ENCODE results near the gene APELA. TPM values are rescaled to one million over a fixed set of nuclear protein-coding genes. Genes with fewer than 3 reads are reported as not detected.
A peak's percentile ranks its signal among the peaks of the same experiment; 100 is the strongest.
"Not testable (repeated sequence)": the region's sequence is repeated elsewhere in the genome, so short reads cannot be mapped to it uniquely, and the experiment has no call there.

The APELA gene
- total RNA-seq, 4 donors from 2014 or later, result 0.22 to 0.51 TPM; not detected in 2

DNA sequence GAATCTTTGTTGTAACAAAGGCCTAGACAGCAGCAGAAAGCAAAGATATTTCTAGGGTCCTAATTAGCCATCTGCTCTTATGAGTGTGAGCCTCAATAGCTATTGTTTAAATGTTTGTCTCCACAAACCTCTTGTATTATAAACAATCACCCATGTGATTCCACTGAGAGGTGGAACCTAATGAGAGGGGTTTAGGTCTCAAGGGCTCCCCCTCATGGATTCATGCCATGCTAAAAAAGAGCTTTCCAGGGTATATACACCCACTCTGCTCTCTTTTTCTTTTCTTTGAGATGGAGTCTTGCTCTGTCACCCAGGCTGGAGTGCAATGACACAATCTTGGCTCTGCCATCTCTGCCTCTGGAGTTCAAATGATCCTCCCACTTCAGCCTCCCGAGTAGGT lies 58.4 kb downstream of the APELA start:
- DNase-seq (ENCODE audit: low spot score in 2 of 2), result no peak
- intact Hi-C loops (cut with DNase I; ENCODE audit: low total_unique reads), result no loop called here

DNA sequence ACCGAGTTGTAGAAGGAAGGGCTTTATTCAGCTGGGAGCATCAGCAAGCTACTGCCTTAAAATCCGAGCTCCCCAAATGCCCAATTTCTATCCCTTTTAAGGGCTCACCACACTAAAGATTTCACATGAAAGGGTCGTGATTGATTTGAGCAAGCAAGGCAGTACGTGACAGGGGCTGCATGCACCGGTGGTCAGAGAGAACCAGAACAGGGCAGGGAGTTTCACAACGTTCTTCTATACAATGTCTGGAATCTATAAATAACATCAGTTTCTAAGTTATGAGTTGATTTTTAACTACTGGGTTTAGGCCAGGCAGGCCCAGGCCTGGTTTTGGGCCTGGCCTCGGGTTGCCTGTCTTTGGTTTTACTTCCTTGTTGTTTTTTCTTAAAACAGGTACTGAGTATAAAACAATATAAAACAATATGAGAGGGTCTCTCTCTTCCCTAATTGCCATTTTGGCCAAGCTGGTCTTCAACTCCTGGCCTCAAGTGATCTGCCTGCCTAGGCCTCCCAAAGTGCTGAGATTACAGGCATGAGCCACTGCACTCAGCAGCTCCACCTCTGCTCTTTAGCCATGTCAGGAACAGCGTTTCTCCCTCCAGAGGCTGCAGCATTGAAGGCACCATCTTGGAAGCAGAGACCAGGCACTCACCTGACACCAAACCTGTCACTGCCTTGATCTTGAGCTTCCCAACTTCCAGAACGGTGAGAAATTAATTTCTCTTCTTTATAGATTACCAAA lies 59.1 kb downstream of the APELA start:
- 79 to 80% methylated on average over 9 of the region's 9 CpGs for WGBS, 2 donors
- H3K4me3 ChIP-seq (ENCODE audit: low read depth, poor library complexity, severe bottlenecking); intact Hi-C loops (cut with DNase I; ENCODE audit: low total_unique reads); DNase-seq (ENCODE audit: low spot score in 2 of 2): not testable (repeated sequence)

More for the DNA sequence above, 58.4 kb downstream of the APELA start:
- no peak for TF ChIP-seq POLR2A (IDR thresholded peaks at IDR 0.05)
- TF ChIP-seq, protein P1, sequence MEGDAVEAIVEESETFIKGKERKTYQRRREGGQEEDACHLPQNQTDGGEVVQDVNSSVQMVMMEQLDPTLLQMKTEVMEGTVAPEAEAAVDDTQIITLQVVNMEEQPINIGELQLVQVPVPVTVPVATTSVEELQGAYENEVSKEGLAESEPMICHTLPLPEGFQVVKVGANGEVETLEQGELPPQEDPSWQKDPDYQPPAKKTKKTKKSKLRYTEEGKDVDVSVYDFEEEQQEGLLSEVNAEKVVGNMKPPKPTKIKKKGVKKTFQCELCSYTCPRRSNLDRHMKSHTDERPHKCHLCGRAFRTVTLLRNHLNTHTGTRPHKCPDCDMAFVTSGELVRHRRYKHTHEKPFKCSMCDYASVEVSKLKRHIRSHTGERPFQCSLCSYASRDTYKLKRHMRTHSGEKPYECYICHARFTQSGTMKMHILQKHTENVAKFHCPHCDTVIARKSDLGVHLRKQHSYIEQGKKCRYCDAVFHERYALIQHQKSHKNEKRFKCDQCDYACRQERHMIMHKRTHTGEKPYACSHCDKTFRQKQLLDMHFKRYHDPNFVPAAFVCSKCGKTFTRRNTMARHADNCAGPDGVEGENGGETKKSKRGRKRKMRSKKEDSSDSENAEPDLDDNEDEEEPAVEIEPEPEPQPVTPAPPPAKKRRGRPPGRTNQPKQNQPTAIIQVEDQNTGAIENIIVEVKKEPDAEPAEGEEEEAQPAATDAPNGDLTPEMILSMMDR (IDR thresholded peaks at IDR 0.05), result no peak
- WGBS, 2 donors, result 63 to 67% methylated on average over 1 of the region's 1 CpG
- no peak overlapping the region for H3K4me3 ChIP-seq (ENCODE audit: low read depth, poor library complexity, severe bottlenecking)

DNA sequence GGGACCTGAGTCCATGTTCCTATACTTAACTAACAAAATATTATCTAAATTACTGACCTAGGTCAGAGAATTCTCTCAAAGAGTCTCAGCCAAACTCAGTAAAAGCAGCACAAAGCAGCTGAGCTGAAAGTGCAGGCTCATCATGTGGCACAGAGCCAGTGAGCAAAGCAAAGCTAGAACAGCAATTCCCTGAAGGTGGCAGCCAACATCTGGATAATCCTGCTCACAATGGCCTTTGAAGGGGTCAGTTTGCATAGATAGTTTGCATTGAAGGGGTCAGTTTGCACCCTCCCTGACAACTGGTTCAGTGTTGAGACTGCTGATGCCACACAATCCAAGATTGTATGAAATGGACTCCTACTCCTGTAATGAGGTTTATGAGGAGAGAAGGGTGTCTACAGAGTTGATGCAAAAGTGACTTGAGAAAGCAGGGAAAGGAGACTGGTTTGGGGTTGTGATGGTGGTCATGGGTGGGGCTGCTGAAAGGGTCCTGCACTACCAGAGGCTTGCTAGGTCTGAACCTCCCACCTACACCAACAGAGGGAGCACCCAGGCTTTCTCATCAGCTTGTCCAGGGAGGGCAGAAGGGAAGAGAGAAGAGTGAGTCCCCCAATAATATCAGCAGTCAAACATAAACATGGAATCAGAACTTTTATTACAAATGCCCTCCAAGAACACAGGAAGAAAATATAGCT lies 60.7 kb downstream of the APELA start:
- no peak for TF ChIP-seq POLR2A (IDR thresholded peaks at IDR 0.05)
- TF ChIP-seq, protein P1 (IDR thresholded peaks at IDR 0.05), result no peak
- DNase-seq (ENCODE audit: low spot score in 2 of 2), result peak in 1 of 2 donors; percentile 25
- no peak overlapping the region for H3K4me3 ChIP-seq (ENCODE audit: low read depth, poor library complexity, severe bottlenecking)
- intact Hi-C loops (cut with DNase I; ENCODE audit: low total_unique reads), result no loop called here

DNA sequence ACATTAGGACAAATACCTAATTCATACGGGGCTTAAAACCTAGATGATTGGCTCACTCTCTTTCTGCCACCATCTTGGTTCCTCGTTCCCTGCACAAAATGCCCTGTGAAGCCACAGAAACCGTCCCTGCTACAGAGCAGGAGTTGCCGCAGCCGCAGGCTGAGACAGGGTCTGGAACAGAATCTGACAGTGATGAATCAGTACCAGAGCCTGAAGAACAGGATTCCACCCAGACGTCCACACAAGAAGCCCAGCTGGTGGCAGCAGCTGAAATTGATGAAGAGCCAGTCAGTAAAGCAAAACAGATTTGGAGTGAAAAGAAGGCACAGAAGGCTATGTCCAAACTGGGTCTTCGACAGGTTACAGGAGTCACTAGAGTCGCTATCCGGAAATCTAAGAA lies 66.2 kb downstream of the APELA start:
- 25 to 50% methylated on average over 9 of the region's 9 CpGs for WGBS, 2 donors
- no peak overlapping the region for H3K4me3 ChIP-seq (ENCODE audit: low read depth, poor library complexity, severe bottlenecking)
- intact Hi-C loops (cut with DNase I; ENCODE audit: low total_unique reads), result no loop called here
- TF ChIP-seq, protein P1 (IDR thresholded peaks at IDR 0.05), result no peak
- TF ChIP-seq POLR2A (IDR thresholded peaks at IDR 0.05), result no peak
- no peak for DNase-seq (ENCODE audit: low spot score in 2 of 2)

DNA sequence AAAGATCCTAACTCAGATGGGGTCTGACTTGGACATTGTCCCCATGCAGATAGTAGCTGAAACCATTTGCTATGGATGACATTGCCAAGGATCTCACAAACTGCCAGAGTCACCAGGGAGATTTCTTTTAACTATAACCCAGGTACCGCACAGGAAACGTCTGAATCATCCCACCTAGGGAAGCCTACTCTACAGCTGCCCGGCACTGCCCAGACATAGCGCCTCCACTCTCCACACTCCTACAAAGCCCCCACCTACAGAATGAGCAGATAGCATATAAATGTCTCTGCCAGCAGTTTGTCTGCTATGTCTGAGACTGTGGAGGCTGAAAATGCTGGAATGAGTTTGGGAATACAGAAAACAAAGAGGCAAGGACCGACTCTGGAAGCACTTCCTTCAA lies 68.2 kb downstream of the APELA start:
- WGBS, 2 donors, result 68 to 72% methylated on average over 5 of the region's 5 CpGs
- H3K4me3 ChIP-seq (ENCODE audit: low read depth, poor library complexity, severe bottlenecking), result no peak overlapping the region
- intact Hi-C loops (cut with DNase I; ENCODE audit: low total_unique reads), result no loop called here
- DNase-seq (ENCODE audit: low spot score in 2 of 2), result no peak
- TF ChIP-seq POLR2A (IDR thresholded peaks at IDR 0.05), result no peak
- TF ChIP-seq, protein P1 (IDR thresholded peaks at IDR 0.05), result no peak

DNA sequence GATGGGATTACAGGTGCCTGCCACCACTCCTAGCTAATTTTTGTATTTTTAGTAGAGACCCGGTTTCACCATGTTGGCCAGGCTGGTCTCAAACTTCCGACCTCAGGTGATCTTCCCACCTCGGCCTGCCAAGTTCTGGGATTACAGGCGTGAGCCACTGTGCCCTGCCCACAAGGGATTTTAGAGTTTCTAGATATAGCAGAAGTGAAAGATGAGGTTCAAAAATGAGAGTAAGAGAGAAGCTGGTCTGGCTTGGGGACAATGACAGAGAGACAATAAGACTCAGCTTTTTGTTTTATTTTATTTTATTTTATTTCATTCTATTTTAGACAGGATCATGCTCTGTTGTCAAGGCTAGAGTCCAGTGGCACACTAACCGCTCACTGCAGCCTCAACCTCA lies 69.8 kb downstream of the APELA start:
- DNase-seq (ENCODE audit: low spot score in 2 of 2), result no peak
- intact Hi-C loops (cut with DNase I; ENCODE audit: low total_unique reads), result no loop called here
- no peak overlapping the region for H3K4me3 ChIP-seq (ENCODE audit: low read depth, poor library complexity, severe bottlenecking)
- 86 to 87% methylated on average over 5 of the region's 5 CpGs for WGBS, 2 donors
- TF ChIP-seq, protein P1 (IDR thresholded peaks at IDR 0.05), result no peak
- no peak for TF ChIP-seq POLR2A (IDR thresholded peaks at IDR 0.05)
